Spleen (tissue), 11 donors: ENCODE measurements around the gene CDH16. TPM values are rescaled to one million over a fixed set of nuclear protein-coding genes. Genes with fewer than 3 reads are reported as not detected.

Source experiments
- DNase-seq: peaks from one replicate; pipeline ENCODE4 v3.0.0-alpha.2; 2020
- H3K27ac ChIP-seq, 8 donors: fragments of 200-600 bp; sonication (generic) in 7 of 8; 1 replicate in 4 of 8; 2 replicates in 4 of 8; pipeline versions ENCODE4 v1.5.0 to v1.8.0; 2016 to 2021; ENCODE audit warnings: inconsistent platforms in 4 of 8, mild to moderate bottlenecking in 4 of 8, moderate library complexity in 1 of 8
- H3K27me3 ChIP-seq, 7 donors: fragments of 200-600 bp; sonication (generic) in 6 of 7; replicated peaks in 1 of 7; 1 replicate in 4 of 7; 2 replicates in 3 of 7; pipeline versions ENCODE4 v1.5.0 to v1.8.0; 2016 to 2021; ENCODE audit warnings: inconsistent platforms in 3 of 7, mild to moderate bottlenecking in 1 of 7
- H3K36me3 ChIP-seq, 6 donors: fragments of 200-600 bp; sonication (generic) in 5 of 6; 1 replicate in 4 of 6; 2 replicates in 2 of 6; pipeline versions ENCODE4 v1.5.0 to v1.8.0; 2016 to 2021; ENCODE audit warnings: inconsistent platforms in 2 of 6
- H3K4me1 ChIP-seq, 6 donors: fragments of 200-600 bp; sonication (generic) in 5 of 6; 1 replicate in 3 of 6; 2 replicates in 3 of 6; pipeline versions ENCODE4 v1.5.0 to v1.8.0; 2016 to 2021; ENCODE audit warnings: inconsistent platforms in 3 of 6
- H3K4me3 ChIP-seq, 8 donors: fragments of 200-600 bp; sonication (generic) in 7 of 8; 1 replicate in 4 of 8; 2 replicates in 4 of 8; pipeline versions ENCODE4 v1.5.0 to v1.8.0; 2016 to 2021; ENCODE audit warnings: inconsistent platforms in 4 of 8, mild to moderate bottlenecking in 4 of 8, moderate library complexity in 2 of 8
- H3K9me3 ChIP-seq, 8 donors: fragments of 200-600 bp; sonication (generic) in 7 of 8; 1 replicate in 4 of 8; 2 replicates in 4 of 8; pipeline versions ENCODE4 v1.5.0 to v1.8.0; 2016 to 2021; ENCODE audit warnings: inconsistent platforms in 4 of 8
- CTCF ChIP-seq, 11 experiments: fragments of 200-600 bp in 7 of 11; fragments of 450-650 bp in 4 of 11; sonication (generic) in 4 of 11; IDR thresholded peaks in 8 of 11; conservative IDR thresholded peaks in 3 of 11; 1 replicate in 7 of 11; 2 replicates in 4 of 11; pipeline versions ENCODE4 v1.4.0 to v1.8.0; 2016 to 2021; ENCODE audit warnings: antibody characterized with exemption in 11 of 11, inconsistent platforms in 4 of 11, mild to moderate bottlenecking in 1 of 11
- POLR2A ChIP-seq, 3 donors: fragments of 450-650 bp; IDR thresholded peaks; one replicate each; pipeline ENCODE4 v1.5.1; 2017; ENCODE audit warnings: antibody characterized with exemption in 3 of 3, mild to moderate bottlenecking in 1 of 3
- POLR2AphosphoS5 ChIP-seq, 3 donors: sonication (generic); formaldehyde crosslinking; IDR thresholded peaks; one replicate each; pipeline ENCODE4 v1.5.1; 2017; ENCODE audit warnings: antibody characterized with exemption in 3 of 3
- WGBS, 5 donors: extraction: QIAGEN DNeasy Blood & Tissue Kit in 3 of 5; methylation state at CpG; one replicate each; pipeline versions ENCODE4 v1.1.5 to v1.1.7; 2013 to 2018; 5-methylcytosine and 5-hydroxymethylcytosine counted together
- intact Hi-C: fragments of 100-400 bp; cut with DNase I; formaldehyde crosslinking; loops from one replicate; pipeline ENCODE4 v1.15.0; 2023; ENCODE audit warnings: low total_unique reads
- polyA plus RNA-seq, 3 donors: library from polyadenylated mRNA; stranded (reverse); fragments of 200-250 nt; gene quantifications; one replicate each; pipeline ENCODE4 v1.2.1, GENCODE V29; 2013
- total RNA-seq, 7 donors: library from RNA; depleted of rRNA in 3 of 7; stranded (reverse); fragments of >200 nt in 3 of 7; fragmentation: NEBNext Ultra II Directional in 4 of 7; extraction: Animal tissue kit (Norgen Biotek cat#: 25700) in 4 of 7; gene quantifications; one replicate each; pipeline versions ENCODE4 v1.1.0 to v1.2.1, GENCODE V29; 2016 to 2021
- donor health status: healthy with polysubstance abuse.
- donor health status: DM: no; HTN: no; CAD: no; lungs with moderate emphysema.
- donor health status: DM: no; HTN: no; CAD: no.
- donor health status: Bipolar disorder and iron deficiency.
- donor health status: healthy.
- donor health status: DM: no; HTN: no; CAD: no.
- donor health status: DM: yes; HTN: yes; CAD: no.

CDH16 gene
- total and polyA plus RNA-seq, 10 donors, result not detected

DNA sequence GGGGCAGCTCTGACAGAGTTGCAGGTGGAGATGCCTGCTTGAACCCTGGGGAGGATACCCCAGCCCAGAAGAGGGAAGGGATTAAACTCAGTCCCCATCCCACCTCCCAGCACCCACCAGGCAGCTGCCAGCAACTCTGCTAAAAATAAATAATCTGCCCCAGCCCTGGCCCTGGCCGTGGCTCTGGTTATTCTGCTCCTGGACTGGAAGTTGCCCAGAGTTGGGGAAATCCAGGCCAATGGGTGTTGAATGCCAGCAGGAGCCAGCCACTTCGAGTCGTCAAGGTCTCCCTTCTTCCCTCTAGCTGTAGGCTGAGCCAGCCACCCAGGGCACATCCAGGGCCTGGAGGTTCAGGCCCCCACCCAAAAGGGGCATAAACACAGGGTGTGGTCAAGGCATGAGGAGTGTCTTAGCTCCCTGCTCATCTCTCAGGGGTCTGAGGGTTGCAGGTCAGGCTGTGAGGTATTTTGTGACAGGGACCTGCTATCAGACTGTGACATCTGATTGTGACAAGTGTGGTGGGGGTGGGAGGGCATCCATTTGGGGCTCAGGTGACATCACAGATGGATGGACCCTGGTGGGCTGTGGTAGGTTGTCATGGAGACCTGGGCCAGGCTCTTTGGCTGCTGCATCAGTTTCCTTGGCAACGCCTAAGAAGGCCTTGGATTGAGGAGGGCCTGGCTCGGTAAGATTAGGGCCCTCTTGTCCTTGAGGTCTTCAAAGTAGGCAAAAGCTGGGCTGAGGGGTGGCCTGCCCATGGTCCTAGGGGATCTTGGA lies 7.7 kb upstream of the CDH16 start:
- Histone ChIP-seq H3K27me3 (peaks cover 0 to 54% (median 27%) of the 10 kb centered on the region in 7 donors), H3K36me3 (peaks cover 0 to 14% (median under 1%) of the 10 kb centered on the region in 6 donors), H3K4me3 (no peak overlapping the region), H3K9me3 (no peaks in the 10 kb centered on the region), H3K4me1 (peaks cover 5 to 37% (median 17%) of the 10 kb centered on the region in 6 donors), H3K27ac (peak overlapping the region in 1 of 8 donors; percentile 42)
- WGBS, 5 donors, result 67 to 88% (median 72%) methylated on average over 5 of the region's 5 CpGs
- no peak for TF ChIP-seq CTCF (IDR thresholded peaks at IDR 0.05 in 8 of 11, conservative IDR thresholded peaks at IDR 0.05 in 3 of 11)
- no peak for TF ChIP-seq POLR2AphosphoS5 (IDR thresholded peaks at IDR 0.05)
- TF ChIP-seq POLR2A (IDR thresholded peaks at IDR 0.05), result no peak
- intact Hi-C loops, result no loop called here
- DNase-seq, result no peak

GRCh38 chr16:66925322-66925840 lies 6.7 kb upstream of the CDH16 start, which contains the start of gene RRAD:
Gene RRAD, minus strand, starts transcription at chr16:66925535. Its CDS starts 356 bp downstream, at chr16:66925179.
- intact Hi-C loops, result no loop called here
- WGBS, 5 donors, result 7 to 11% (median 8%) methylated on average over 20 to 42 of the region's 42 CpGs
- Histone ChIP-seq H3K4me1 (peaks cover 5 to 35% (median 17%) of the 10 kb centered on the region in 6 donors), H3K9me3 (no peaks in the 10 kb centered on the region), H3K4me3 (peak within 1 kb of the TSS; percentile 33 to 72 (median 42)), H3K36me3 (peaks cover 0 to 5% (median 0%) of the 10 kb centered on the region in 6 donors), H3K27me3 (peaks cover 0 to 61% (median 27%) of the 10 kb centered on the region in 7 donors), H3K27ac (peak within 1 kb of the TSS in 4 of 8 donors; percentile 8 to 49 (median 31))
- DNase-seq, result no peak
- TF ChIP-seq POLR2AphosphoS5 (IDR thresholded peaks at IDR 0.05) (peak; percentile 38 to 60 (median 55)), CTCF (IDR thresholded peaks at IDR 0.05 in 8 of 11, conservative IDR thresholded peaks at IDR 0.05 in 3 of 11) (no peak)

DNA sequence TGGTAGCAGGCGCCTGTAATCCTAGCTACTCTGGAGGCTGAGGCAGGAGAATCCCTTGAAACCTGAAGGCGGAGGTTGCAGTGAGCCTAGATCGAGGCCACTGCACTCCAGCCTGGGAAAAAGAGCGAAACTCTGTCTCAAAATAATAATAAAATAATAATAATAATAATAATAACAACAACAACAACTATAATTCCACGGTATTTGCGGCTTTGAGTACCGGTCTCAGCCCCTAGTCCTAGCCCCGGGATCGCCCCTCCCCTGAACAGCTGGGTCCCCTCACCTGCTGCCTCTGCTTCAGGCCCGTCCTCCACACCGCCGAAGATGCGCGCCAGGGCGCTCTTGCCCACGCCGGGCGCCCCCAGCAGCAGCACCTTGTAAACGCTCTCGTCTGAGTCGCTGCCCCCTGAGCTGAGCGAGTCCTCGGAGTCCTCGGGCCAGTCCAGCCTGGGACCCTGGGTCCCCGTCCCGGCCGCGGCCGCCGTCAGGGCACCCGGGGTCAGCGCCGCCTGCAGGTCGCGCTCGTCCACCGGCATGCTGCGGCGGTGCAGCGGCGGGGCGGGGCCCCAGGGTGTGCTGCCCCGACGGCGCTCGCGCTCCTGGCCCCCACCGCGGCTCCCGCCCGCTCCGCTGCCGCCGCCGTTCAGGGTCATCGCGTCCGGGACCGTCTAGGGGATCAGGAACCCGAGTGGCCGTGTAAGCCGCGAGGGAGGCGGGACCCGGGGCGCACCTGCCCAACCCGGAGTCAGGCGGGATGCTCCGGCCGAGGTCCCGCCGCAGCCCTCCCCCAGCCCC lies 6.0 kb upstream of the CDH16 start:
- H3K9me3 ChIP-seq, result no peaks in the 10 kb centered on the region
- no peaks in the 10 kb centered on the region for H3K36me3 ChIP-seq
- intact Hi-C loops, result no loop called here
- DNase-seq, result no peak
- 9 to 37% (median 11%) methylated on average over 17 to 72 of the region's 72 CpGs for WGBS, 5 donors
- TF ChIP-seq CTCF (IDR thresholded peaks at IDR 0.05 in 8 of 11, conservative IDR thresholded peaks at IDR 0.05 in 3 of 11), result peak in 5 of 11 experiments; percentile 23 to 48 (median 45)
- no peak for TF ChIP-seq POLR2A (IDR thresholded peaks at IDR 0.05)
- no peak for TF ChIP-seq POLR2AphosphoS5 (IDR thresholded peaks at IDR 0.05)
- peak overlapping the region; percentile 33 to 72 (median 42) for H3K4me3 ChIP-seq
- H3K4me1 ChIP-seq, result peaks cover 5 to 35% (median 17%) of the 10 kb centered on the region in 6 donors
- peaks cover 0 to 68% (median 27%) of the 10 kb centered on the region in 7 donors for H3K27me3 ChIP-seq
- peak overlapping the region in 3 of 8 donors; percentile 8 to 49 (median 42) for H3K27ac ChIP-seq
